Keratinocyte (primary cell): ENCODE results near the gene CA14. TPM values are rescaled to one million over a fixed set of nuclear protein-coding genes. Genes with fewer than 3 reads are reported as not detected.

Experiments used
- DNase-seq: peaks from one replicate; pipeline ENCODE4 v3.0.0-alpha.2; 2011; ENCODE audit warnings: low read depth, missing footprints, low spot score
- FAIRE-seq: peaks from 2 replicates; lab custom pipeline; 2011; peaks lifted over from hg19 to GRCh38; lab: Jason Lieb, UNC
- H2AFZ ChIP-seq: 2 replicates; pipeline ENCODE4 v1.6.0; 2012; ENCODE audit warnings: low read length, control low read depth, inconsistent platforms; ENCODE audit not compliant: control insufficient read depth
- H3K27ac ChIP-seq: 2 replicates; pipeline ENCODE4 v1.5.1; 2011; ENCODE audit warnings: low read length; ENCODE audit not compliant: control insufficient read depth, insufficient read depth
- H3K27me3 ChIP-seq: 3 replicates; pipeline ENCODE4 v1.6.0; 2011; ENCODE audit warnings: low read length; ENCODE audit not compliant: control insufficient read depth, insufficient read depth; ENCODE audit errors: extremely low read depth
- H3K36me3 ChIP-seq, 2 experiments: 2 replicates in 1 of 2; 3 replicates in 1 of 2; pipeline ENCODE4 v1.5.1; 2011; ENCODE audit warnings: low read length in 2 of 2, mild to moderate bottlenecking in 1 of 2; ENCODE audit not compliant: control insufficient read depth in 2 of 2, insufficient read depth in 2 of 2; ENCODE audit errors: extremely low read depth in 1 of 2
- H3K4me1 ChIP-seq: 3 replicates; pipeline ENCODE4 v1.5.1; 2011; ENCODE audit warnings: low read length; ENCODE audit not compliant: control insufficient read depth, insufficient read depth; ENCODE audit errors: extremely low read depth
- H3K4me2 ChIP-seq: 3 replicates; pipeline ENCODE4 v1.6.0; 2011; ENCODE audit warnings: low read depth, low read length; ENCODE audit not compliant: control insufficient read depth, insufficient read depth; ENCODE audit errors: extremely low read depth
- H3K4me3 ChIP-seq, 3 experiments: fragments of 200-600 bp in 1 of 3; sonication (generic) in 1 of 3; 2 replicates in 2 of 3; 3 replicates in 1 of 3; pipeline ENCODE4 v1.5.1; 2011 to 2016; ENCODE audit warnings: low read length in 3 of 3, mild to moderate bottlenecking in 3 of 3, control low read depth in 2 of 3, inconsistent platforms in 1 of 3, low read depth in 1 of 3, mixed read lengths in 1 of 3, mixed run types in 1 of 3, moderate library complexity in 1 of 3; ENCODE audit not compliant: control insufficient read depth in 2 of 3, insufficient read depth in 2 of 3; ENCODE audit errors: extremely low read depth in 1 of 3
- H3K79me2 ChIP-seq: 2 replicates; pipeline ENCODE4 v1.6.0; 2012; ENCODE audit warnings: low read length; ENCODE audit not compliant: control insufficient read depth, insufficient read depth
- H3K9ac ChIP-seq: 3 replicates; pipeline ENCODE4 v1.6.0; 2011; ENCODE audit warnings: low read length; ENCODE audit not compliant: control insufficient read depth, insufficient read depth; ENCODE audit errors: extremely low read depth
- H3K9me1 ChIP-seq: 3 replicates; pipeline ENCODE4 v1.6.0; 2011; ENCODE audit warnings: low read length; ENCODE audit not compliant: control insufficient read depth, insufficient read depth; ENCODE audit errors: extremely low read depth
- H3K9me3 ChIP-seq: 2 replicates; pipeline ENCODE4 v1.5.1; 2012; ENCODE audit warnings: low read depth, low read length; ENCODE audit not compliant: control insufficient read depth
- H4K20me1 ChIP-seq: 3 replicates; pipeline ENCODE4 v1.6.0; 2011; ENCODE audit warnings: low read length; ENCODE audit not compliant: control insufficient read depth, insufficient read depth; ENCODE audit errors: extremely low read depth
- CTCF ChIP-seq, 3 experiments: IDR thresholded peaks in 1 of 3; conservative IDR thresholded peaks in 1 of 3; optimal IDR thresholded peaks in 1 of 3; 2 replicates in 2 of 3; 3 replicates in 1 of 3; pipeline versions ENCODE3 to v1.5.1; 2011; ENCODE audit warnings: low read length in 3 of 3, mild to moderate bottlenecking in 3 of 3, moderate library complexity in 2 of 3, control low read depth in 1 of 3, inconsistent platforms in 1 of 3; ENCODE audit not compliant: insufficient read depth in 2 of 3; ENCODE audit errors: extremely low read depth in 1 of 3
- EZH2 ChIP-seq: IDR thresholded peaks from one replicate; pipeline ENCODE4 v1.6.1; 2012; ENCODE audit warnings: inconsistent platforms, mild to moderate bottlenecking, low read length, moderate library complexity
- dilution Hi-C: fragments of 300-500 bp; cut with MboI; formaldehyde crosslinking; loops from one replicate; pipeline ENCODE4 v1.7.0; 2020; ENCODE audit warnings: low sequenced_read_pairs; ENCODE audit not compliant: extremely low pct_ligation_motif_present
- polyA plus RNA-seq, 5 experiments: library from polyadenylated mRNA; depleted of rRNA in 3 of 5; stranded (reverse) in 3 of 5; stranded (forward) in 1 of 5; unstranded in 1 of 5; fragments of >200 nt; gene quantifications; 1 replicate in 1 of 5; 2 replicates in 3 of 5; 3 replicates in 1 of 5; pipeline versions ENCODE4 v1.2.1 to v1.2.3, GENCODE V29; 2011 to 2012; ENCODE audit warnings: missing spikeins in 2 of 5, low read depth in 1 of 5, low replicate concordance in 1 of 5

Gene CA14
- polyA plus RNA-seq, 1 donor (not counting 4 experiments of a cell fraction or from before 2014, with no cell fraction given): 0.24 TPM

GRCh38 chr1:150237746-150238145, 19.8 kb upstream of the CA14 start:
- Histone ChIP-seq H3K36me3 (no peaks in the 10 kb centered on the region), H3K79me2 (peaks cover 27% of the 10 kb centered on the region), H2AFZ (no peak overlapping the region), H3K9me3 (no peaks in the 10 kb centered on the region), H3K4me3 (no peak overlapping the region), H3K4me1 (peaks cover 16% of the 10 kb centered on the region), H3K9me1 (no peaks in the 10 kb centered on the region), H3K9ac (no peak overlapping the region), H3K4me2 (no peak overlapping the region), H3K27me3 (no peaks in the 10 kb centered on the region), H4K20me1 (no peaks in the 10 kb centered on the region), H3K27ac (no peak overlapping the region)
- TF ChIP-seq CTCF (optimal IDR thresholded peaks at IDR 0.05 in 1 of 3, IDR thresholded peaks at IDR 0.05 in 1 of 3, conservative IDR thresholded peaks at IDR 0.05 in 1 of 3; ENCODE audit: extremely low read depth in 1 of 3, insufficient read depth in 2 of 3, low read length in 3 of 3) (no peak), EZH2 (no peak)
- FAIRE-seq (no peak), DNase-seq (no peak)
- dilution Hi-C loops: no loop called here

GRCh38 chr1:150243003-150243402, 14.6 kb upstream of the CA14 start:
- Histone ChIP-seq H3K4me3 (no peak overlapping the region), H3K79me2 (no peaks in the 10 kb centered on the region), H4K20me1 (no peaks in the 10 kb centered on the region), H3K27ac (no peak overlapping the region), H3K9me3 (no peaks in the 10 kb centered on the region), H3K4me2 (no peak overlapping the region), H3K9me1 (no peaks in the 10 kb centered on the region), H3K9ac (no peak overlapping the region), H3K36me3 (no peaks in the 10 kb centered on the region), H2AFZ (no peak overlapping the region), H3K4me1 (no peaks in the 10 kb centered on the region), H3K27me3 (no peaks in the 10 kb centered on the region)
- dilution Hi-C loops: no loop called here
- TF ChIP-seq CTCF (optimal IDR thresholded peaks at IDR 0.05 in 1 of 3, IDR thresholded peaks at IDR 0.05 in 1 of 3, conservative IDR thresholded peaks at IDR 0.05 in 1 of 3; ENCODE audit: extremely low read depth in 1 of 3, insufficient read depth in 2 of 3, low read length in 3 of 3) (no peak), EZH2 (no peak)
- FAIRE-seq: no peak
- DNase-seq: no peak
